T-helper 1 cell treated with Interleukin-12 subunit alpha and Interleukin-12 subunit beta and Interleukin-4 antibody, amounts not matched to agents 30 μg/mL and 1 μg/mL, for 36 hours (primary cell): ENCODE results near the gene MGAT5.

Experiments used
- H3K27ac Mint-ChIP-seq: one replicate; pipeline ENCODE4 v1.8.0; 2021; ENCODE audit warnings: mild to moderate bottlenecking, mixed read lengths
- H3K27me3 Mint-ChIP-seq: one replicate; pipeline ENCODE4 v1.8.0; 2021; ENCODE audit warnings: low read depth, mixed read lengths
- H3K36me3 Mint-ChIP-seq: one replicate; pipeline ENCODE4 v1.8.0; 2021; ENCODE audit warnings: low read depth, mixed read lengths
- H3K4me1 Mint-ChIP-seq: one replicate; pipeline ENCODE4 v1.8.0; 2021; ENCODE audit warnings: low read depth, mixed read lengths
- H3K4me3 Mint-ChIP-seq: one replicate; pipeline ENCODE4 v1.8.0; 2021; ENCODE audit warnings: mild to moderate bottlenecking, moderate library complexity, mixed read lengths
- H3K9me3 Mint-ChIP-seq: one replicate; pipeline ENCODE4 v1.8.0; 2021; ENCODE audit warnings: mixed read lengths

Gene MGAT5

GRCh38 chr2:134407154-134407890 lies 153.4 kb downstream of the MGAT5 start:
- Mint-ChIP-seq H3K27ac (no peak overlapping the region), H3K4me1 (peaks cover 20% of the 10 kb centered on the region), H3K4me3 (no peak overlapping the region), H3K36me3 (peaks cover 11% of the 10 kb centered on the region), H3K9me3 (no peaks in the 10 kb centered on the region), H3K27me3 (no peaks in the 10 kb centered on the region)

GRCh38 chr2:134408386-134408785 lies 154.5 kb downstream of the MGAT5 start:
- no peak overlapping the region for H3K27ac Mint-ChIP-seq
- H3K4me1 Mint-ChIP-seq: peaks cover 20% of the 10 kb centered on the region
- peaks cover 10% of the 10 kb centered on the region for H3K36me3 Mint-ChIP-seq
- no peak overlapping the region for H3K4me3 Mint-ChIP-seq
- H3K9me3 Mint-ChIP-seq: no peaks in the 10 kb centered on the region
- H3K27me3 Mint-ChIP-seq: no peaks in the 10 kb centered on the region

GRCh38 chr2:134408791-134409190 lies 154.9 kb downstream of the MGAT5 start:
- H3K27me3 Mint-ChIP-seq: no peaks in the 10 kb centered on the region
- peaks cover 20% of the 10 kb centered on the region for H3K4me1 Mint-ChIP-seq
- H3K27ac Mint-ChIP-seq: no peak overlapping the region
- H3K4me3 Mint-ChIP-seq: no peak overlapping the region
- peaks cover 7% of the 10 kb centered on the region for H3K36me3 Mint-ChIP-seq
- no peaks in the 10 kb centered on the region for H3K9me3 Mint-ChIP-seq

GRCh38 chr2:134410006-134410405 lies 156.1 kb downstream of the MGAT5 start:
- H3K9me3 Mint-ChIP-seq: no peaks in the 10 kb centered on the region
- no peaks in the 10 kb centered on the region for H3K27me3 Mint-ChIP-seq
- H3K27ac Mint-ChIP-seq: no peak overlapping the region
- H3K36me3 Mint-ChIP-seq: no peaks in the 10 kb centered on the region
- H3K4me3 Mint-ChIP-seq: no peak overlapping the region
- H3K4me1 Mint-ChIP-seq: peaks cover 20% of the 10 kb centered on the region

GRCh38 chr2:134410831-134411231 lies 157.0 kb downstream of the MGAT5 start:
- H3K4me1 Mint-ChIP-seq: peaks cover 20% of the 10 kb centered on the region
- no peak overlapping the region for H3K4me3 Mint-ChIP-seq
- H3K9me3 Mint-ChIP-seq: no peaks in the 10 kb centered on the region
- no peak overlapping the region for H3K27ac Mint-ChIP-seq
- no peaks in the 10 kb centered on the region for H3K36me3 Mint-ChIP-seq
- H3K27me3 Mint-ChIP-seq: no peaks in the 10 kb centered on the region

- Mint-ChIP-seq H3K4me1 (peaks cover 20% of the 10 kb centered on the region), H3K27ac (no peak overlapping the region), H3K36me3 (no peaks in the 10 kb centered on the region), H3K27me3 (no peaks in the 10 kb centered on the region), H3K9me3 (no peaks in the 10 kb centered on the region), H3K4me3 (no peak overlapping the region)
Measured at GRCh38 chr2:134411279-134411827, 157.5 kb downstream of the MGAT5 start.

GRCh38 chr2:134411828-134412638 lies 158.2 kb downstream of the MGAT5 start:
- Mint-ChIP-seq H3K4me1 (peaks cover 20% of the 10 kb centered on the region), H3K36me3 (no peaks in the 10 kb centered on the region), H3K27ac (no peak overlapping the region), H3K27me3 (no peaks in the 10 kb centered on the region), H3K9me3 (no peaks in the 10 kb centered on the region), H3K4me3 (no peak overlapping the region)

GRCh38 chr2:134412639-134412999 lies 158.7 kb downstream of the MGAT5 start:
- Mint-ChIP-seq H3K4me1 (peaks cover 20% of the 10 kb centered on the region), H3K27me3 (no peaks in the 10 kb centered on the region), H3K9me3 (no peaks in the 10 kb centered on the region), H3K36me3 (no peaks in the 10 kb centered on the region), H3K27ac (no peak overlapping the region), H3K4me3 (no peak overlapping the region)

GRCh38 chr2:134413430-134413829 lies 159.6 kb downstream of the MGAT5 start:
- peaks cover 17% of the 10 kb centered on the region for H3K4me1 Mint-ChIP-seq
- H3K27ac Mint-ChIP-seq: no peak overlapping the region
- H3K36me3 Mint-ChIP-seq: no peaks in the 10 kb centered on the region
- H3K9me3 Mint-ChIP-seq: no peaks in the 10 kb centered on the region
- H3K27me3 Mint-ChIP-seq: no peaks in the 10 kb centered on the region
- no peak overlapping the region for H3K4me3 Mint-ChIP-seq

GRCh38 chr2:134413912-134414311 lies 160.0 kb downstream of the MGAT5 start:
- Mint-ChIP-seq H3K9me3 (no peaks in the 10 kb centered on the region), H3K36me3 (no peaks in the 10 kb centered on the region), H3K4me1 (peaks cover 15% of the 10 kb centered on the region), H3K27ac (no peak overlapping the region), H3K4me3 (no peak overlapping the region), H3K27me3 (no peaks in the 10 kb centered on the region)

GRCh38 chr2:134416018-134416417 lies 162.1 kb downstream of the MGAT5 start:
- Mint-ChIP-seq H3K9me3 (no peaks in the 10 kb centered on the region), H3K36me3 (no peaks in the 10 kb centered on the region), H3K4me3 (no peak overlapping the region), H3K27ac (no peak overlapping the region), H3K27me3 (no peaks in the 10 kb centered on the region), H3K4me1 (peaks cover 8% of the 10 kb centered on the region)

- Mint-ChIP-seq H3K27ac (no peak overlapping the region), H3K27me3 (no peaks in the 10 kb centered on the region), H3K36me3 (no peaks in the 10 kb centered on the region), H3K4me3 (no peak overlapping the region), H3K9me3 (no peaks in the 10 kb centered on the region), H3K4me1 (peaks cover 5% of the 10 kb centered on the region)
Measured at GRCh38 chr2:134416637-134417036, 162.8 kb downstream of the MGAT5 start.

- no peaks in the 10 kb centered on the region for H3K9me3 Mint-ChIP-seq
- H3K4me1 Mint-ChIP-seq: no peaks in the 10 kb centered on the region
- no peak overlapping the region for H3K4me3 Mint-ChIP-seq
- no peak overlapping the region for H3K27ac Mint-ChIP-seq
- H3K36me3 Mint-ChIP-seq: no peaks in the 10 kb centered on the region
- no peaks in the 10 kb centered on the region for H3K27me3 Mint-ChIP-seq
Measured at GRCh38 chr2:134417968-134418582, 164.2 kb downstream of the MGAT5 start.

- Mint-ChIP-seq H3K27ac (no peak overlapping the region), H3K36me3 (no peaks in the 10 kb centered on the region), H3K27me3 (no peaks in the 10 kb centered on the region), H3K4me1 (peaks cover 2% of the 10 kb centered on the region), H3K9me3 (no peaks in the 10 kb centered on the region), H3K4me3 (no peak overlapping the region)
Measured at GRCh38 chr2:134420259-134420658, 166.4 kb downstream of the MGAT5 start.

GRCh38 chr2:134420920-134421319 lies 167.0 kb downstream of the MGAT5 start:
- no peak overlapping the region for H3K4me3 Mint-ChIP-seq
- no peaks in the 10 kb centered on the region for H3K9me3 Mint-ChIP-seq
- peaks cover 3% of the 10 kb centered on the region for H3K4me1 Mint-ChIP-seq
- no peaks in the 10 kb centered on the region for H3K27me3 Mint-ChIP-seq
- H3K36me3 Mint-ChIP-seq: no peaks in the 10 kb centered on the region
- no peak overlapping the region for H3K27ac Mint-ChIP-seq
